ENCODE data around the gene ADSS2. TPM values are rescaled to one million over a fixed set of nuclear protein-coding genes. Genes with fewer than 3 reads are reported as not detected.
A peak's percentile ranks its signal among the peaks of the same experiment; 100 is the strongest.
"Not testable (repeated sequence)": the region's sequence is repeated elsewhere in the genome, so short reads cannot be mapped to it uniquely, and the experiment has no call there.

The ADSS2 gene
- 30.7 and 35.7 TPM in 2 replicates for polyA plus RNA-seq (2012; rRNA removed)
- 46.1 and 62.1 TPM in 2 replicates for polyA plus RNA-seq (2012; cell fraction: cytosol; rRNA removed)
- polyA plus RNA-seq (2012; cell fraction: nucleus; rRNA removed) = 14.4 and 21.8 TPM in 2 replicates

- no peaks in the 10 kb centered on the region for H3K9me3 ChIP-seq
- peaks cover 30 to 35% of the 10 kb centered on the region in 2 experiments; a peak in 3 of 4 replicates for H3K4me1 ChIP-seq (ENCODE audit: control insufficient read depth in 1 of 2, insufficient read depth in 2 of 2, low read depth in 1 of 2, low read length in 1 of 2)
- H3K9me2 ChIP-seq = no peaks in the 10 kb centered on the region
- H3K4me2 ChIP-seq = peak within 1 kb of the TSS; percentile 89
- DNase-seq = no peak
- peaks cover 11% of the 10 kb centered on the region for H3F3A ChIP-seq (replicated peaks; ENCODE audit: insufficient read depth)
- peak within 1 kb of the TSS; percentile 92 to 97 for H3K27ac ChIP-seq (ENCODE audit: low read depth in 2 of 2, low read length in 1 of 2)
- peak within 1 kb of the TSS; percentile 94 for H3K9ac ChIP-seq
- peaks cover 5% of the 10 kb centered on the region; the same call in 1 of the 2 replicates for H4K20me1 ChIP-seq (ENCODE audit: insufficient read depth)
- H3K4me3 ChIP-seq (ENCODE audit: low read depth in 2 of 2, low read length in 1 of 2) = peak within 1 kb of the TSS; percentile 84 to 97
- POLR2A ChIA-PET = interaction anchor here (0.9 to 1.6 kb wide), 2 partner anchors 9 to 1196 kb away, joined by 3 to 5 read pairs; partner anchors contain the start of genes CEP170 and SDCCAG8
- H3K27me3 ChIP-seq (ENCODE audit: insufficient read depth) = no peaks in the 10 kb centered on the region
- H3K36me3 ChIP-seq (replicated peaks in 1 of 2; ENCODE audit: control insufficient read depth in 1 of 2, insufficient read depth in 2 of 2, low read length in 1 of 2) = peaks cover 22 to 32% of the 10 kb centered on the region in 2 experiments
- 0 out of 2 replicates have a peak, but pooled peaks have one; percentile 20 for TF ChIP-seq TEAD4 (IDR thresholded peaks at IDR 0.05; ENCODE audit: borderline replicate concordance, insufficient read depth)
- peak; percentile 54; the same call in 1 of the 2 replicates for TF ChIP-seq MAX (IDR thresholded peaks at IDR 0.05; ENCODE audit: low read depth)
- TF ChIP-seq TAF1 (IDR thresholded peaks at IDR 0.05; ENCODE audit: borderline replicate concordance, low read depth, low read length) = peak; percentile 90
- TF ChIP-seq YY1 (IDR thresholded peaks at IDR 0.05; ENCODE audit: low read depth) = 0 out of 2 replicates have a peak, but pooled peaks have one; percentile 3
- TF ChIP-seq GATA2 (CRISPR knock-in tag; IDR thresholded peaks at IDR 0.05) = no peak
- TF ChIP-seq FOXM1 (IDR thresholded peaks at IDR 0.05; ENCODE audit: low read depth) = 0 out of 2 replicates have a peak, but pooled peaks have one; percentile 13
- no peak for TF ChIP-seq USF2 (IDR thresholded peaks at IDR 0.05; ENCODE audit: borderline replicate concordance, low read depth, low read length)
- TF ChIP-seq SIN3A (IDR thresholded peaks at IDR 0.05; ENCODE audit: borderline replicate concordance, low read depth, low read length) = peak; percentile 38; the same call in 1 of the 2 replicates
- TF ChIP-seq REST (IDR thresholded peaks at IDR 0.05; ENCODE audit: low read depth, low read length) = peak; percentile 69; the same call in 1 of the 2 replicates
- peak; percentile 91 for TF ChIP-seq POLR2AphosphoS5 (IDR thresholded peaks at IDR 0.05; ENCODE audit: low read depth, low read length)
- CTCF ChIA-PET = no interaction called here
- peak within 1 kb of the TSS; percentile 91 for H2AFZ ChIP-seq (ENCODE audit: low read depth)
- H3K79me2 ChIP-seq (ENCODE audit: insufficient read depth) = peaks cover 50% of the 10 kb centered on the region
- WGBS (ENCODE audit: low lambda C conversion rate) = no CpG with 5 or more reads among the region's 45 CpGs
Observed at GRCh38 chr1:244451539-244451950, at the start of gene ADSS2. Gene ADSS2, minus strand, starts transcription at chr1:244451909. Its CDS starts 92 bp downstream, at chr1:244451817.

- H3K4me3 ChIP-seq (ENCODE audit: low read depth in 2 of 2, low read length in 1 of 2); CTCF ChIA-PET; H3K4me2 ChIP-seq; H3K27me3 ChIP-seq (ENCODE audit: insufficient read depth); POLR2A ChIA-PET; H4K20me1 ChIP-seq (ENCODE audit: insufficient read depth); H3K9ac ChIP-seq; H3K4me1 ChIP-seq (ENCODE audit: control insufficient read depth in 1 of 2, insufficient read depth in 2 of 2, low read depth in 1 of 2, low read length in 1 of 2); H3K9me2 ChIP-seq; H3K9me3 ChIP-seq; H2AFZ ChIP-seq (ENCODE audit: low read depth); DNase-seq; H3K27ac ChIP-seq (ENCODE audit: low read depth in 2 of 2, low read length in 1 of 2); H3F3A ChIP-seq (replicated peaks; ENCODE audit: insufficient read depth); H3K36me3 ChIP-seq (replicated peaks in 1 of 2; ENCODE audit: control insufficient read depth in 1 of 2, insufficient read depth in 2 of 2, low read length in 1 of 2); H3K79me2 ChIP-seq (ENCODE audit: insufficient read depth): not testable (repeated sequence)
- 11% methylated on average over 4 of the region's 4 CpGs for WGBS (ENCODE audit: low lambda C conversion rate)
Observed at GRCh38 chr1:244500515-244500914, 48.8 kb upstream of the ADSS2 start.

GRCh38 chr1:244499484-244499883, 47.8 kb upstream of the ADSS2 start:
- DNase-seq; H3K27me3 ChIP-seq (ENCODE audit: insufficient read depth); H3K36me3 ChIP-seq (replicated peaks in 1 of 2; ENCODE audit: control insufficient read depth in 1 of 2, insufficient read depth in 2 of 2, low read length in 1 of 2); CTCF ChIA-PET; H3K4me3 ChIP-seq (ENCODE audit: low read depth in 2 of 2, low read length in 1 of 2); H2AFZ ChIP-seq (ENCODE audit: low read depth); H3K9me2 ChIP-seq; H3K27ac ChIP-seq (ENCODE audit: low read depth in 2 of 2, low read length in 1 of 2); H3K4me2 ChIP-seq; H3K4me1 ChIP-seq (ENCODE audit: control insufficient read depth in 1 of 2, insufficient read depth in 2 of 2, low read depth in 1 of 2, low read length in 1 of 2); H3K9me3 ChIP-seq; H4K20me1 ChIP-seq (ENCODE audit: insufficient read depth); H3F3A ChIP-seq (replicated peaks; ENCODE audit: insufficient read depth); POLR2A ChIA-PET; H3K79me2 ChIP-seq (ENCODE audit: insufficient read depth); H3K9ac ChIP-seq: not testable (repeated sequence)
- 36% methylated on average over 2 of the region's 2 CpGs for WGBS (ENCODE audit: low lambda C conversion rate)
